IMR-90 (cell line): ENCODE measurements around the gene EIF6.

Experiments used
- MAZ ChIP-seq: IDR thresholded peaks from 2 replicates; pipeline ENCODE4 v1.6.1; 2012; ENCODE audit warnings: low read depth, mild to moderate bottlenecking, low read length, improper control_type of control experiment, moderate library complexity, borderline replicate concordance
- MXI1 ChIP-seq: IDR thresholded peaks from 2 replicates; pipeline ENCODE4 v1.6.1; 2012; ENCODE audit warnings: low read depth, mild to moderate bottlenecking, low read length, moderate library complexity, borderline replicate concordance
- NFE2L2 ChIP-seq: fragments of 150-350 bp; IDR thresholded peaks from 2 replicates; pipeline ENCODE4 v1.6.1; 2016; ENCODE audit warnings: low read depth, mild to moderate bottlenecking, low read length
- POLR2A ChIP-seq: IDR thresholded peaks from 2 replicates; pipeline ENCODE4 v1.6.1; 2012; ENCODE audit warnings: mild to moderate bottlenecking, low read depth, low read length
- RAD21 ChIP-seq: IDR thresholded peaks from 2 replicates; pipeline ENCODE4 v1.6.1; 2012; ENCODE audit warnings: low read length, improper control_type of control experiment
- RCOR1 ChIP-seq: IDR thresholded peaks from 2 replicates; pipeline ENCODE4 v1.6.1; 2012; ENCODE audit warnings: mild to moderate bottlenecking, low read length, improper control_type of control experiment; ENCODE audit not compliant: insufficient replicate concordance
- TF ChIP-seq, protein P1 (sequence below): conservative IDR thresholded peaks from 2 replicates; pipeline ENCODE4 v1.5.1; 2012; ENCODE audit warnings: mild to moderate bottlenecking, low read depth, low read length, improper control_type of control experiment
- TF ChIP-seq, protein P2 (sequence below): fragments of 150-350 bp; IDR thresholded peaks from 2 replicates; pipeline ENCODE4 v1.6.1; 2016; ENCODE audit warnings: low read depth, mild to moderate bottlenecking, low read length, moderate library complexity, borderline replicate concordance

DNA sequence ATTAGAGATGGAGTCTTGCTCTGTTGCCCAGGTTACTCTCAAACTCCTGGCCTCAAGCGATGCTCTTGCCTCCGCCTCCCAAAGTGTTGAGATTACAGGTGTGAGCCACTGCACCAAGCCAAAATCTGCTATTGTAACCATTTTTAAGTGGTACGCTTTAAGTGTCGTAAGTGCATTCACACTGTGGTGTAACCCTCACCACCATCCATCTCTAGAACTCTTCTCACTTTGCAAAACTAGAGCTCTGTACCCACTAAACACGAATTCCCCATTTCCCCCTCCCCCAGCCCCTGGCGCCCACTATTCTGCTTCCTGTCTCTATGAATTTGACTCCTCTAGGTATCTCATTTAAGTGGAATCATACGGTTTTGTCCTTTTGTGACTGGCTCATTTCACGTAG, 10.5 kb upstream of the EIF6 start:
- TF ChIP-seq, protein P1, sequence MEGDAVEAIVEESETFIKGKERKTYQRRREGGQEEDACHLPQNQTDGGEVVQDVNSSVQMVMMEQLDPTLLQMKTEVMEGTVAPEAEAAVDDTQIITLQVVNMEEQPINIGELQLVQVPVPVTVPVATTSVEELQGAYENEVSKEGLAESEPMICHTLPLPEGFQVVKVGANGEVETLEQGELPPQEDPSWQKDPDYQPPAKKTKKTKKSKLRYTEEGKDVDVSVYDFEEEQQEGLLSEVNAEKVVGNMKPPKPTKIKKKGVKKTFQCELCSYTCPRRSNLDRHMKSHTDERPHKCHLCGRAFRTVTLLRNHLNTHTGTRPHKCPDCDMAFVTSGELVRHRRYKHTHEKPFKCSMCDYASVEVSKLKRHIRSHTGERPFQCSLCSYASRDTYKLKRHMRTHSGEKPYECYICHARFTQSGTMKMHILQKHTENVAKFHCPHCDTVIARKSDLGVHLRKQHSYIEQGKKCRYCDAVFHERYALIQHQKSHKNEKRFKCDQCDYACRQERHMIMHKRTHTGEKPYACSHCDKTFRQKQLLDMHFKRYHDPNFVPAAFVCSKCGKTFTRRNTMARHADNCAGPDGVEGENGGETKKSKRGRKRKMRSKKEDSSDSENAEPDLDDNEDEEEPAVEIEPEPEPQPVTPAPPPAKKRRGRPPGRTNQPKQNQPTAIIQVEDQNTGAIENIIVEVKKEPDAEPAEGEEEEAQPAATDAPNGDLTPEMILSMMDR, result no peak
- TF ChIP-seq NFE2L2 (no peak), POLR2A (no peak), MAZ (no peak), MXI1 (no peak), RAD21 (no peak), RCOR1 (no peak)
- TF ChIP-seq, protein P2, sequence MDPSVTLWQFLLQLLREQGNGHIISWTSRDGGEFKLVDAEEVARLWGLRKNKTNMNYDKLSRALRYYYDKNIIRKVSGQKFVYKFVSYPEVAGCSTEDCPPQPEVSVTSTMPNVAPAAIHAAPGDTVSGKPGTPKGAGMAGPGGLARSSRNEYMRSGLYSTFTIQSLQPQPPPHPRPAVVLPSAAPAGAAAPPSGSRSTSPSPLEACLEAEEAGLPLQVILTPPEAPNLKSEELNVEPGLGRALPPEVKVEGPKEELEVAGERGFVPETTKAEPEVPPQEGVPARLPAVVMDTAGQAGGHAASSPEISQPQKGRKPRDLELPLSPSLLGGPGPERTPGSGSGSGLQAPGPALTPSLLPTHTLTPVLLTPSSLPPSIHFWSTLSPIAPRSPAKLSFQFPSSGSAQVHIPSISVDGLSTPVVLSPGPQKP, result no peak
